GM04503 (cell line): Measurements from ENCODE around the gene DPH6.
"Not testable (repeated sequence)": the region's sequence is repeated elsewhere in the genome, so short reads cannot be mapped to it uniquely, and the experiment has no call there.

Experiments
- DNase-seq: peaks from one replicate; pipeline ENCODE4 v3.0.0-alpha.2; 2012; ENCODE audit warnings: low read depth

Gene DPH6

DNA sequence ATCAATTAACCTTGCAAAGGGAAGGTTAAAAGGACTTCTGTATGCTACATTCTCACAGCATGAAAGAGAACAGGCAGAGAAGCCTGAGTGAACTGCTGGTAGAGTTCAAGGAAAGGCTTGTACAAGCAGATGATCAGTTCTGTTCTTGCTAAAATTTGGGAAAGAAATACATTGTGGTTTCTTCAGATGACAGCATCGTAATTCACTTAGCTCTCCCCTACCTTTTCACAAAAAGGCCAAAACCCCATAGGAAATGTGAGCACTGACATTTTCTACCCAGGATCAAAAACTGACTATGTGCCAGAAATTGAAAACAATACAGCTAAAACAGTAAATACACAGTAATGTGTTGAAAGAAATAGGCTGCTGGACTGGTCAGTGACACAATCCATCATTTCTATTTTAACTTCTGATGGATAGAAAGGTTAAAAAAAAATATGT lies 216.4 kb downstream of the DPH6 start:
- no peak for DNase-seq

DNA sequence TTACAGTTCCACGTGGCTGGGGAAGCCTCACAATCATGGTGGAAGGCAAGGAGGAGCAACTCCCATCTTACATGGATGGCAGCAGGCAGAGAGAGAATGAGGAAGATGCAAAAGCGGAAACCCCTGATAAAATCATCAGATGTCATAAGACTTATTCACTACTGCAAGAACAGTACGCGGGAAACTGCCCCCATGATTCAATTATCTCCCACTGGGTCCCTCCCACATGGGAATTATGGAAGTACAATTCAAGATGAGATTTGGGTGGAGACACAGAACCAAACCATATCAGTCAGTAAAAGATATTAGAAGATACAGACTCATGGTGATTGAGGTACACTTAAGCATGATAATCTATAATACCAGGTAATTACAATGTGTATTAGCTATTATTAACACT lies 217.1 kb downstream of the DPH6 start:
- DNase-seq = not testable (repeated sequence)

DNA sequence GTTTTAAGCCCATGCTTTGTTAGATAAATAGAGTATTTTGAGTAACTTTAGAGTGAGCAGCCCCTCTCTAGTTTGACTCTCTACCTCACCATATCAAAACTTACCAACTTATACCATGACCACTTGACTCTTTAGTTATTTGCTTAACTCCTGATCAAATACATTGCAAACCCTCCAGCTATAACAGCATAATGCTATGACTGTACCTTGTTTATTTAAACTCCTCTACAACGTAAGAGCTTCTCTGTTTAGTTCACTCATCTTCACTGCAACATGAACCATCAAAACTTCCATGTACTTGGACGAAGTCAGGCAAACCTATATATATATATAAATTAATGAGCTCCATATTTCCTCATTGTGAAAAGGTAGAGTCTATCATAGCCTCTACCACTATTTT lies 218.2 kb downstream of the DPH6 start:
- no peak for DNase-seq

DNA sequence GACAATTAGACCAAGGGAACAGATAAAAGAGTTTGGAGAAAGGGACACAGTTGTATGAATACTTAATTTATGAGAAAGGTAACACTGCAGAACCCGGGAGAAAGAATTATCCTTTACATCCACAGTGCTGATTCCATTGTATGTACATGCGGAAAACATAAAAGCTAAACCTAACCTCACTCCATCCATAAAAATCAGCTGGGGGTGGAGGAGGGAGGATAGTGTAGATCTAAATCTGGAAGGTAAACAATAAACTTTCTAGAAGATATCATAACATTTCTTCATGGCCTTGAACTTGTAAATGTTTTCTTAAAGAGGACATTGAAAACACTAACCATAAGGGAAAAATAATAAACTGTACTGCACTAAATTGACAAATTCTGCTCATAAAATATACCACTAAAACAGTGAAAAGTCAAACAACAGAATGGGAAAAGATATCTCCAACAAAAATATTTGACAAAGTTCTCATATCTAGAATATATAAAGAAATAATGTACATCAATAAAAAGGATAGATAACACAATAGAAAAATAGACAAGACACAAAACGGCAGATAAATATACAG lies 220.5 kb downstream of the DPH6 start:
- no peak for DNase-seq

DNA sequence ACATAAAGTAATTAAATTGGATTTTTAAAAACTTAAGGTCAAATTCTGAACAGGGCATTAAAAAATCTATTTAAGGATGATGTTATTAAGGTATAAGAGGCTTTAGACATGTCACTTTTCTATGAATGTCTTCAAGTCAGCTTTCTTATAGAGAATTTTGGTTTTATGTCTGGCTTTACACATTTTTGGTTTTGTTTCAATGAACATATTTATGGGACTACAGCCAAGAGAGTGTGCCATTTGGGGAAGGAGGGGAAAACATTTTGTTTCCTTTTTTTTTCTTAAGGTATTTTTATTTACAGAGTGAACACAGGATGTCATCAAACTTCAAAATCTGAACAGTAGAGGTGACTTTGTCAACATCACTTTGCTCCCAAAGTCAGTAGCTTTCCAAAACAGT lies 222.8 kb downstream of the DPH6 start:
- no peak for DNase-seq

DNA sequence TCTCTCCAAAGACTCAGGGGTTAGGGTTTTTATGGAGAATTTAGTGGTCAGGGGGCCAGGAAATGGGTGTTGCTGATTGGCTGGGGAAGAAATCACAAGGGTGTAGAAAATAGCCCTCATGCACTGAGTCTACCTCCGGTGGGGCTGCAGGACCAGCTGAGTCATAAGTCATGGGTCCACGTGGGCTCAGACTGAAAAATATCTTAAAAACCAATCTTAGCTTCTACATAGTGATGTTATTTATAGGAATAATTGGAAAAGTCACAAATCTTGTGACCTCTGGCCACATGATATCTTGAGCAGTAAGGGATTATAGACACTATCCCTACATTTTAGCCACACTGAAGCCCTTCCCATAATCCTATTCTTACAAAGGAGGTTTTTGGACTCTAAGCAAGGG lies 224.0 kb downstream of the DPH6 start:
- no peak for DNase-seq

DNA sequence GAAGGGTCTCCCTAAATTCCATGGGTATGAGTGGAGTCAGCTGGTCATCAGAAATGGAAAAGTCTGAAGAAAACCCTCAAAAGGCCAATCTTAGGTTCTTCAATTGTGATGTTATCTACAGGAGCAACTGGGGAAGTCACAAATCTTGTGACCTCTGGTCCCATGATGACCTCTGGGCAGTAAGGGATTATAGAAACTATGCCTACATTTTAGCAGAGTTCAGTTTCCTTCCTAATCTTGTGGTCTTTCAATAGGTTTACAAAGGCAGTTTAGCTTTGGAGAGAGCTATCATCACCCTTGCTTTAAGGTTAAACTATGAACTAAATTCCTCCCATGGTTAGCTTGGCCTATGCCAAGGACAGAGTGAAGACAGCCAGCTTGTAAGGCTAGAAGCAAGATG lies 225.1 kb downstream of the DPH6 start:
- DNase-seq = no peak
